HCT116 (cell line): ENCODE data around the gene WNT11. TPM values are rescaled to one million over a fixed set of nuclear protein-coding genes. Genes with fewer than 3 reads are reported as not detected.

Source experiments
- ATAC-seq: fragments of 200-7000 bp; cut with Tn5 transposase; 2 replicates; pipeline ENCODE4 v1.9.1; 2020; ENCODE audit warnings: mild to moderate bottlenecking, moderate library complexity
- BruUV-seq: library from RNA; stranded (reverse); fragments of 400-500 nt; replicated peaks from 2 replicates; lab custom pipeline; 2021; lab: Mats Ljungman, UMichigan
- CTCF ChIA-PET: fragments of 300-600 bp; sonication (Branson Sonifier 250); formaldehyde crosslinking; loops from one replicate; lab custom pipeline; 2021; ENCODE audit warnings: antibody characterized with exemption; lab: Charles Lee
- POLR2A ChIA-PET: fragments of 300-600, 350-600 bp; sonication (Branson Sonifier 250); formaldehyde crosslinking; loops from one replicate; lab custom pipeline; 2021; ENCODE audit warnings: antibody characterized with exemption; lab: Charles Lee
- RAD21 ChIA-PET, 2 experiments: fragments of 300-600 bp; sonication (Branson Sonifier 250); formaldehyde crosslinking; loops; one replicate each; lab custom pipeline; 2023; ENCODE audit warnings: low total read pairs in 2 of 2; ENCODE audit not compliant: uncharacterized antibody in 2 of 2, unreplicated experiment in 2 of 2, low non-redundant PET in 1 of 2; lab: Charles Lee
- DNase-seq: peaks from one replicate; pipeline ENCODE4 v3.0.0-alpha.2; 2010; ENCODE audit warnings: low read depth, low spot score
- H2AFZ ChIP-seq: fragments of 200-600 bp; shearing (Covaris generic), sonication (generic); 2 replicates; pipeline ENCODE4 v1.6.1; 2017; ENCODE audit warnings: low read depth, mixed run types, mixed read lengths, antibody characterized with exemption, low read length; ENCODE audit not compliant: poor library complexity, severe bottlenecking
- H3K27ac ChIP-seq: 2 replicates; pipeline ENCODE4 v1.5.1; 2012; ENCODE audit warnings: low read depth, low read length
- H3K27me3 ChIP-seq: fragments of 200-600 bp; sonication (generic); 2 replicates; pipeline ENCODE4 v1.6.1; 2016; ENCODE audit warnings: mixed run types, low read length, mixed read lengths; ENCODE audit not compliant: insufficient read depth
- H3K36me3 ChIP-seq, 2 experiments: fragments of 200-500 bp in 1 of 2; fragments of 200-600 bp in 1 of 2; sonication (Bioruptor generic) in 1 of 2; sonication (generic) in 1 of 2; 2 replicates each; pipeline versions ENCODE4 v1.5.1 to v1.6.1; 2014 to 2016; ENCODE audit warnings: low read length in 2 of 2, inconsistent platforms in 1 of 2, mixed read lengths in 1 of 2, mixed run types in 1 of 2; ENCODE audit not compliant: insufficient read depth in 2 of 2, control insufficient read depth in 1 of 2
- H3K4me1 ChIP-seq, 2 experiments: fragments of 200-600 bp in 1 of 2; sonication (generic) in 1 of 2; 2 replicates each; pipeline versions ENCODE4 v1.5.1 to v1.6.1; 2012 to 2017; ENCODE audit warnings: low read length in 2 of 2, inconsistent platforms in 1 of 2, mild to moderate bottlenecking in 1 of 2, mixed read lengths in 1 of 2, mixed run types in 1 of 2, moderate library complexity in 1 of 2; ENCODE audit not compliant: insufficient read depth in 2 of 2, control insufficient read depth in 1 of 2
- H3K4me2 ChIP-seq: fragments of 200-600 bp; sonication (generic); 2 replicates; pipeline ENCODE4 v1.6.1; 2017; ENCODE audit warnings: mixed run types, low read length, mixed read lengths
- H3K4me3 ChIP-seq, 2 experiments: fragments of 200-600 bp in 1 of 2; sonication (generic) in 1 of 2; replicated peaks in 1 of 2; 2 replicates each; pipeline ENCODE4 v1.5.1; 2011 to 2016; ENCODE audit warnings: low read length in 2 of 2, control low read depth in 1 of 2, low read depth in 1 of 2, mild to moderate bottlenecking in 1 of 2, mixed read lengths in 1 of 2, mixed run types in 1 of 2
- H3K79me2 ChIP-seq: fragments of 200-600 bp; sonication (generic); 2 replicates; pipeline ENCODE4 v1.6.1; 2017; ENCODE audit warnings: mild to moderate bottlenecking, mixed run types, low read length, moderate library complexity, mixed read lengths; ENCODE audit not compliant: insufficient read depth
- H3K9ac ChIP-seq: fragments of 200-600 bp; sonication (generic); 2 replicates; pipeline ENCODE4 v1.6.1; 2016; ENCODE audit warnings: low read length, mixed read lengths
- H3K9me2 ChIP-seq: fragments of 200-600 bp; sonication (generic), shearing (Covaris generic); 2 replicates; pipeline ENCODE4 v1.6.1; 2017; ENCODE audit warnings: mixed run types, mild to moderate bottlenecking, moderate library complexity; ENCODE audit not compliant: insufficient read depth
- H3K9me3 ChIP-seq, 2 experiments: fragments of 200-500 bp in 1 of 2; fragments of 200-600 bp in 1 of 2; sonication (Bioruptor generic) in 1 of 2; sonication (generic) in 1 of 2; 2 replicates each; pipeline ENCODE4 v1.6.1; 2014 to 2017; ENCODE audit warnings: low read length in 2 of 2, mixed read lengths in 2 of 2, inconsistent platforms in 1 of 2, low read depth in 1 of 2, mild to moderate bottlenecking in 1 of 2, mixed run types in 1 of 2, moderate library complexity in 1 of 2; ENCODE audit not compliant: control insufficient read depth in 1 of 2, insufficient read depth in 1 of 2
- H4K20me1 ChIP-seq: fragments of 200-600 bp; sonication (generic), shearing (Covaris generic); 2 replicates; pipeline ENCODE4 v1.6.1; 2017; ENCODE audit warnings: mixed run types, mild to moderate bottlenecking, moderate library complexity; ENCODE audit not compliant: insufficient read depth
- CBX3 ChIP-seq: IDR thresholded peaks from 2 replicates; pipeline ENCODE4 v1.6.1; 2012; ENCODE audit warnings: low read depth
- CEBPB ChIP-seq: IDR thresholded peaks from 2 replicates; pipeline ENCODE4 v1.6.1; 2012; ENCODE audit warnings: low read depth
- EZH2phosphoT487 ChIP-seq: fragments of 200-600 bp; IDR thresholded peaks from 2 replicates; pipeline ENCODE4 v1.6.1; 2018; ENCODE audit warnings: antibody characterized with exemption, borderline replicate concordance
- POLR2AphosphoS5 ChIP-seq: IDR thresholded peaks from 2 replicates; pipeline ENCODE4 v1.6.1; 2011; ENCODE audit warnings: mild to moderate bottlenecking, low read depth, low read length, moderate library complexity
- TCF7L2 ChIP-seq: IDR thresholded peaks from 2 replicates; pipeline ENCODE4 v1.7.0; 2011; ENCODE audit warnings: borderline replicate concordance, inconsistent platforms; ENCODE audit not compliant: insufficient read depth, insufficient read length; ENCODE audit errors: extremely low read depth
- ZFX ChIP-seq: fragments of 450-650 bp; IDR thresholded peaks from 2 replicates; pipeline ENCODE4 v1.6.1; 2017
- ZNF274 ChIP-seq: fragments of 200-500 bp; sonication (Bioruptor generic); IDR thresholded peaks from 2 replicates; pipeline ENCODE4 v1.6.1; 2014; ENCODE audit warnings: mild to moderate bottlenecking, low read depth, low read length, inconsistent platforms
- intact Hi-C: fragments of 100-400 bp; cut with micrococcal nuclease; formaldehyde crosslinking; loops from 2 replicates; pipeline ENCODE4 v1.10.0; 2022
- total RNA-seq: library from RNA; stranded (reverse); gene quantifications from one replicate; pipeline ENCODE4 v1.2.1, GENCODE V29; 2021; ENCODE audit not compliant: unreplicated experiment
- TF ChIP-seq, protein P1 (sequence below), 3 experiments: fragments of 200-600 bp in 1 of 3; sonication (generic) in 1 of 3; IDR thresholded peaks in 2 of 3; conservative IDR thresholded peaks in 1 of 3; 2 replicates each; pipeline ENCODE4 v1.5.1; 2012 to 2017; ENCODE audit warnings: low read depth in 2 of 3, low read length in 2 of 3, antibody characterized with exemption in 1 of 3, borderline replicate concordance in 1 of 3, control low read depth in 1 of 3, mild to moderate bottlenecking in 1 of 3, mixed read lengths in 1 of 3, mixed run types in 1 of 3, moderate library complexity in 1 of 3; ENCODE audit not compliant: insufficient read depth in 1 of 3

The WNT11 gene
- total RNA-seq, 1 experiment from 2014 or later = 1.9 TPM

DNA sequence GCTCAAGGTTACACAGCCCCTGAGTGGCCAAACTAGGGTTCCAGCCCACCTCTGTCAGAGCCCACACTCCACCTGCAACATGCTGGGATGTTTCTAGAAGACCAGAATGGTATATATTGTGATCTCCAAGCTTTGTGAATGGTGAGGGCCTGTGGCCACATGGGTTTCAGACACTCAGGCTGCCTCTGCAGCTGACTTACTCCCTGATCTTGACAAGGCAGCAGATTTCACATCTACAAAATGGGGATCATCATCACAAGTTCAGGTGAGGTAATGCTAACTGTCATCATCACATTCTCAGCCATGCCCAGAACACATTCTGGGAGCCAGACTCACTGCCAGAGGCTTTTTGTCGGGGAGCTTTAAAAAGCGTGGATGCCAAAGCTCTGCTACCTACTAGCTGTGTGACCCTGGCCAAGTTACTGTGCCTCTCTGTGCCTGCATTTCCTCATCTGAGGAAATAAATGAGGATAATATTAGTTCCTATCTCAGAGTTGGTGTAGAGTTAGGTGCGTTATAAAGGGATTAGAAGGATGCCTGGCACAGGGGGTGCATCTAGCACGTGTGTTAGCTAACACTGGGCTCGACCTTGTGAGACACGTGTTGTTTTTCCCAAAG lies 24.9 kb upstream of the WNT11 start:
- no TSS peak for BruUV-seq
- Histone ChIP-seq H3K27me3 (no peaks in the 10 kb centered on the region), H3K4me1 (peaks cover 13 to 33% of the 10 kb centered on the region in 2 experiments; a peak in 3 of 4 replicates), H3K9ac (no peak overlapping the region), H2AFZ (no peak overlapping the region), H3K4me2 (no peak overlapping the region), H3K9me3 (no peaks in the 10 kb centered on the region), H3K36me3 (no peaks in the 10 kb centered on the region), H3K9me2 (no peaks in the 10 kb centered on the region), H3K27ac (no peak overlapping the region), H3K4me3 (no peak overlapping the region), H3K79me2 (no peaks in the 10 kb centered on the region), H4K20me1 (no peaks in the 10 kb centered on the region)
- TF ChIP-seq, protein P1, sequence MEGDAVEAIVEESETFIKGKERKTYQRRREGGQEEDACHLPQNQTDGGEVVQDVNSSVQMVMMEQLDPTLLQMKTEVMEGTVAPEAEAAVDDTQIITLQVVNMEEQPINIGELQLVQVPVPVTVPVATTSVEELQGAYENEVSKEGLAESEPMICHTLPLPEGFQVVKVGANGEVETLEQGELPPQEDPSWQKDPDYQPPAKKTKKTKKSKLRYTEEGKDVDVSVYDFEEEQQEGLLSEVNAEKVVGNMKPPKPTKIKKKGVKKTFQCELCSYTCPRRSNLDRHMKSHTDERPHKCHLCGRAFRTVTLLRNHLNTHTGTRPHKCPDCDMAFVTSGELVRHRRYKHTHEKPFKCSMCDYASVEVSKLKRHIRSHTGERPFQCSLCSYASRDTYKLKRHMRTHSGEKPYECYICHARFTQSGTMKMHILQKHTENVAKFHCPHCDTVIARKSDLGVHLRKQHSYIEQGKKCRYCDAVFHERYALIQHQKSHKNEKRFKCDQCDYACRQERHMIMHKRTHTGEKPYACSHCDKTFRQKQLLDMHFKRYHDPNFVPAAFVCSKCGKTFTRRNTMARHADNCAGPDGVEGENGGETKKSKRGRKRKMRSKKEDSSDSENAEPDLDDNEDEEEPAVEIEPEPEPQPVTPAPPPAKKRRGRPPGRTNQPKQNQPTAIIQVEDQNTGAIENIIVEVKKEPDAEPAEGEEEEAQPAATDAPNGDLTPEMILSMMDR (IDR thresholded peaks at IDR 0.05 in 2 of 3, conservative IDR thresholded peaks at IDR 0.05 in 1 of 3; ENCODE audit: borderline replicate concordance in 1 of 3, insufficient read depth in 1 of 3, low read depth in 2 of 3, low read length in 2 of 3) = no peak
- TF ChIP-seq ZNF274 (no peak), CEBPB (no peak), POLR2AphosphoS5 (no peak), CBX3 (no peak), TCF7L2 (no peak), ZFX (no peak), EZH2phosphoT487 (no peak)
- ChIA-PET POLR2A (no interaction called here), RAD21 (no interaction called here), CTCF (interaction anchor here (0.9 kb wide), 1 partner anchor 23 kb away, joined by 3 read pairs; no protein-coding TSS in a partner anchor)
- intact Hi-C loops = no loop called here
- no peak for ATAC-seq
- DNase-seq = no peak
